HG03439 (cell line): Measurements from ENCODE around the gene PTK7.

Experiments used
- ATAC-seq: cut with Tn5 transposase; IDR thresholded peaks from one replicate; pipeline ENCODE4 v1.9.1; 2021; ENCODE audit warnings: mild to moderate bottlenecking, moderate library complexity; ENCODE audit not compliant: unreplicated experiment

Gene PTK7

DNA sequence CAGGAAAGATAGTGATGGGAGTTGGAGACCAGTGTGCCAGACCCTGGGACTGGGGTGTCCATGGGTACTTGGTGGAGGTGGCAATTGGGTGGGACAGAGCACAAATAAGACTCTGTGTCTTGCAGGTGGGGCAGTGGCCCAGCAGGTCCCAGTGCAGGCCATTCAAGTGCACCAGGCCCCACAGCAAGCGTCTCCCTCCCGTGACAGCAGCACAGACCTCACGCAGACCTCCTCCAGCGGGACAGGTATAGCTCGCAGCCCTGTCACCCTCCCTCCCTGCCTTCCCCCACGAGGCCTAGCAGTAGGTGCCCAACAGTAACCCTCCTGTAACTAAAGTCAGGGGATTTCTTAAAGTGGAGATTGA lies 100.3 kb downstream of the PTK7 start:
- ATAC-seq: no peak

- ATAC-seq: no peak
Measured at GRCh38 chr6:43178150-43178549, 102.0 kb downstream of the PTK7 start.

- ATAC-seq: no peak
Measured at GRCh38 chr6:43178951-43179830, 103.1 kb downstream of the PTK7 start.

- no peak for ATAC-seq
Measured at GRCh38 chr6:43180058-43180457, 103.9 kb downstream of the PTK7 start.

- no peak for ATAC-seq
Measured at GRCh38 chr6:43180985-43181384, 104.9 kb downstream of the PTK7 start.

GRCh38 chr6:43181621-43181941 lies 105.5 kb downstream of the PTK7 start:
- ATAC-seq: no peak

- peak; percentile 83 for ATAC-seq
Measured at GRCh38 chr6:43181942-43182860, 106.1 kb downstream of the PTK7 start, which contains the start of gene CUL9. TSS of gene CUL9 (plus strand) at chr6:43182196. CDS start at chr6:43184311, 2,115 bp downstream.

DNA sequence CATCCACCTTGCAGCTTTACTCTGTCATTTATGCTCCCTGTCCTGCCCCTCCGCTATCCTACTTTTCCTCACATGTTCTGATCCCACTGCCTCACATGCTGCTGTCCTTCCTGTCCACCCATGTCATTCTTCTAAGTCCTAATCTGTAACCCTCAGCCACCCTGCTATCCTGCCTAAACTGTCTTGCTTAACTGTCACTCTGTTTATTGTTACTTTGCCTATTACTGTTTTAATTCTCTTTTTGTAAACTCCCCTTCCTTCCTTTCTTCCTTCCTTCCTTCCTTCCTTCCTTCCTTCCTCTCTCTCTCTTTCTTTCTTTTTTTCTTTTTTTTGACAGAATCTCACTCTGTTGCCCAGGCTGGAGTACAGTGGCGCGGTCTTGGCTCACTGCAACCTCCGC lies 107.3 kb downstream of the PTK7 start:
- ATAC-seq: no peak

- ATAC-seq: no peak
Measured at GRCh38 chr6:43184268-43184985, 108.3 kb downstream of the PTK7 start.

DNA sequence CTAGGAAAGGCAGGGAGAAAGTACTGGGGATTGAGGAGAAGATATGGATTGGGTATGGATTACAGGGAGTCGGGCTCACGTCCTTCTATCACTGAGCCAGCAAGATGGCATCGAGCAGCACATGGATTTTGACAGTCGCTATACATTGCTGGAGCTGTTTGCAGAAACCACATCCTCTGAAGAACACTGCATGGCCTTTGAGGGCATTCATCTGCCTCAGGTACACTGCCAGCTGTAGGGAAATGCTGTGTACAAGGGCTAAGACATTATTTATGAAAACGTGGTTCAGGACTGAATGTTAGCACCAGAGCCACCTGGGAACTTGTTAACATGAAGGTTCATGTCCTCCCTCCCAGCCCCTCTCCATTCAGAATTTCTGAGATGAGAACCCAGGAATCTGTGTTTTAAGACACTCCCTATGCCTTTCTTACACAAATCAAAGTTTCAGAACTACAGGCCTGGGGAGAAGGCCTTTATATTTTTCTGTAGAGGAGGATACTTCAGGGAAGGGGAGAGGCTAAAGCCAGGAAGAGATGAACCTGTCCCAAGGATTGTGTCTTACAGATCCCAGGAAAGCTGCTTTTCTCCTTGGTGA lies 109.4 kb downstream of the PTK7 start:
- no peak for ATAC-seq

DNA sequence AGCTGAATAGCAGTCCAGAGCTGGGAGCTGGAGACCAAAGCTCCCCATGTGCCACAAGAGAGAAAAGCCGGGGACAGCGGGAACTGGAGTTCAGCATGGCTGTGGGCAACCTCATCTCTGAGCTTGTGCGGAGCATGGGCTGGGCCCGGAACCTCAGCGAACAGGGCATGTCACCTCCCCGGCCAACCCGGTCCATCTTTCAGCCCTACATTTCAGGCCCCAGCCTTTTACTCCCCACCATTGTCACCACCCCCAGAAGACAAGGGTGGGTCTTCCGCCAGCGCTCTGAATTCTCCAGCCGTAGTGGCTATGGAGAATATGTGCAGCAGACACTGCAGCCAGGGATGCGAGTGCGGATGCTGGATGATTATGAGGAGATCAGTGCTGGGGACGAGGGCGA lies 109.9 kb downstream of the PTK7 start:
- ATAC-seq: no peak

GRCh38 chr6:43186706-43187105 lies 110.6 kb downstream of the PTK7 start:
- ATAC-seq: no peak

GRCh38 chr6:43187821-43188220 lies 111.7 kb downstream of the PTK7 start:
- no peak for ATAC-seq

GRCh38 chr6:43188426-43188825 lies 112.3 kb downstream of the PTK7 start:
- ATAC-seq: no peak

GRCh38 chr6:43189776-43190304 lies 113.7 kb downstream of the PTK7 start:
- no peak for ATAC-seq

GRCh38 chr6:43192911-43193310 lies 116.8 kb downstream of the PTK7 start:
- ATAC-seq: no peak

DNA sequence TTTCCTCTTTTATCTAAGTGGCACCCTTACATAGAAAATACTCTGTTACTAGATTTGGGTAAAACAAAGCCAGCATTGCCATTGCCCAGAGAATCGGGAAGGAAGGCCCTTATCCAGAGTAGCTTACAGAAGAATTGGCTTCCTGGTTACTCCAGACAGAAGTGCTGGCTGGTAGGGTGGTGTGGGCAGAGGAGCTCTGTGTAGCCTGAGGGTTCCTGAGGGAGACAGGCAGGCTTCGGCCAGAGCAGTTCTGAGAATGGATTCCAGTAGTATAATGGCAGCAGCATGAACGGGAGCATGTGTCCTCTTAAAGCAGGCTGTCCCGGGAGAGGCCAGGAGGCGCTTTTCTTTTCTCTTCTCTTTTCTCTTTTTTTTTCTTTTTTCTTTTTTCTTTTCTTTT lies 117.8 kb downstream of the PTK7 start:
- no peak for ATAC-seq

GRCh38 chr6:43196337-43196736 lies 120.2 kb downstream of the PTK7 start:
- ATAC-seq: no peak

DNA sequence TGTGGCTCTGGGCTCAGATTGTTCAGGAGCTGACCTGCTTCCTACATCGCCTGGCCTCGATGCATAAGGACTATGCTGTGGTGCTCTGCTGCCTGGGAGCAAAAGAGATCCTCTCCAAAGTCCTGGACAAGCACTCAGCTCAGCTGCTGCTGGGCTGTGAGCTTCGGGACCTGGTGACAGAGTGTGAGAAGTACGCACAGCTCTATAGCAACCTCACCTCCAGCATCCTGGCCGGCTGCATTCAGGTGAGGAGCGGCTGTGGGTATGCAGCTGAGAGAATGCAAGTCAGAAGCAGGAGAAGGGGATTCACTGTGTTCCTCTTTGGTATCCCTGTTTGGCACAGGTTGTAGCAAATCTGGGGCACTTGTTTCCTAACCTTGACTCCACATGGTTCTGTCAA lies 123.8 kb downstream of the PTK7 start:
- ATAC-seq: no peak

- ATAC-seq: no peak
Measured at GRCh38 chr6:43200541-43200940, 124.4 kb downstream of the PTK7 start.

DNA sequence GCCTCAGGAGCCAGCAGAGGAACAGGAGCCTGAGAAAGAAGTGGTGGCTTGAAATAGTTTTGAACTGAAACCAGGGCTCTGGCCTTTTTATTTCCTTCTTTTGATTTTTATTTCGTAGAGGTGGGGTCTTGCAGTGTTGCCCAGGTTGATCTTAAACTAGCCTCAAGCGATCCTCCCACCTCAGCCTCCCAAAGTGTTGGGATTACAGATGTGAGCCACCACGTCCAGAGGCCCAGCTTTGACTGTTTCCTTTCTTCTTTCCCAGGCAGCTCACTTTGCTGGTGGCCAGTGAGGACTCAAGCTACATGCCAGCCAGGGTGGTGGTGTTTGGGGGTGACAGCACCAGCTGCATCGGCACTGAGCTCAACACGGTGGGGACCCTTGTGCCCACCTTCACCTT lies 126.3 kb downstream of the PTK7 start:
- no peak for ATAC-seq
